ENCODE measurements around the gene HDAC9.

GRCh38 chr7:18939771-18940592 is 444.4 kb downstream of the HDAC9 start:
- no peak for TF ChIP-seq CTCF (IDR thresholded peaks at IDR 0.05; ENCODE audit: poor library complexity)
- no peak for TF ChIP-seq EZH2 (IDR thresholded peaks at IDR 0.05; ENCODE audit: borderline replicate concordance)

Data from hepatocyte (in vitro differentiated cells).